OCI-LY1 (cell line): Measurements from ENCODE around the gene EVI2A.
A peak's percentile ranks its signal among the peaks of the same experiment; 100 is the strongest.

Experiments used
- H2AFZ ChIP-seq: fragments of 200-600 bp; sonication (generic), shearing (Covaris generic); 2 replicates; pipeline ENCODE4 v1.6.0; 2014; ENCODE audit warnings: antibody characterized with exemption, mild to moderate bottlenecking, low read length
- H3F3A ChIP-seq: fragments of 200-600 bp; sonication (generic), shearing (Covaris generic); 2 replicates; pipeline ENCODE4 v1.6.0; 2014; ENCODE audit warnings: mild to moderate bottlenecking, antibody characterized with exemption, low read length, moderate library complexity; ENCODE audit not compliant: insufficient read depth
- H3K27ac ChIP-seq: fragments of 200-600 bp; sonication (generic); 2 replicates; pipeline ENCODE4 v1.5.1; 2014; ENCODE audit warnings: low read length, mixed run types, mild to moderate bottlenecking, low read depth; ENCODE audit not compliant: poor library complexity, severe bottlenecking
- H3K27me3 ChIP-seq: fragments of 200-600 bp; sonication (generic); 2 replicates; pipeline ENCODE4 v1.6.0; 2014; ENCODE audit warnings: antibody characterized with exemption, mild to moderate bottlenecking, low read length, moderate library complexity; ENCODE audit not compliant: insufficient read depth
- H3K36me3 ChIP-seq: fragments of 200-600 bp; sonication (generic); 2 replicates; pipeline ENCODE4 v1.6.1; 2014; ENCODE audit warnings: mild to moderate bottlenecking, antibody characterized with exemption, low read length, moderate library complexity, mixed read lengths; ENCODE audit not compliant: insufficient read depth
- H3K4me1 ChIP-seq: fragments of 200-600 bp; sonication (generic); 2 replicates; pipeline ENCODE4 v1.5.1; 2014; ENCODE audit warnings: mild to moderate bottlenecking, low read length, moderate library complexity; ENCODE audit not compliant: insufficient read depth, severe bottlenecking
- H3K4me2 ChIP-seq: fragments of 200-600 bp; sonication (generic), shearing (Covaris generic); 2 replicates; pipeline ENCODE4 v1.6.1; 2014; ENCODE audit warnings: low read length
- H3K4me3 ChIP-seq: fragments of 200-600 bp; sonication (generic); 2 replicates; pipeline ENCODE4 v1.5.1; 2014; ENCODE audit warnings: low read length, low read depth, mild to moderate bottlenecking, mixed read lengths; ENCODE audit not compliant: poor library complexity, severe bottlenecking
- H3K79me2 ChIP-seq: fragments of 200-600 bp; shearing (Covaris generic); 2 replicates; pipeline ENCODE4 v1.6.1; 2016; ENCODE audit warnings: mixed run types, low read length, mixed read lengths; ENCODE audit not compliant: insufficient read depth
- H3K9ac ChIP-seq: fragments of 200-600 bp; sonication (generic), shearing (Covaris generic); 2 replicates; pipeline ENCODE4 v1.6.1; 2014; ENCODE audit warnings: mild to moderate bottlenecking, low read length, mixed read lengths
- H3K9me2 ChIP-seq: fragments of 200-600 bp; sonication (generic), shearing (Covaris generic); 2 replicates; pipeline ENCODE4 v1.6.1; 2014; ENCODE audit warnings: low read depth, mild to moderate bottlenecking, low read length, mixed read lengths
- H3K9me3 ChIP-seq: fragments of 200-600 bp; shearing (Covaris generic); 2 replicates; pipeline ENCODE4 v1.6.1; 2014; ENCODE audit warnings: low read length, mixed read lengths
- H4K20me1 ChIP-seq: fragments of 200-600 bp; sonication (generic), shearing (Covaris generic); 2 replicates; pipeline ENCODE4 v1.6.0; 2016; ENCODE audit warnings: mild to moderate bottlenecking, low read length; ENCODE audit not compliant: insufficient read depth
- CTCF ChIP-seq: fragments of 200-600 bp; sonication (generic), shearing (Covaris generic); IDR thresholded peaks from 2 replicates; pipeline ENCODE4 v1.5.1; 2017; ENCODE audit warnings: mild to moderate bottlenecking, antibody characterized with exemption, low read length, moderate library complexity, mixed read lengths
- EZH2 ChIP-seq: fragments of 200-600 bp; sonication (generic), shearing (Covaris generic); IDR thresholded peaks from 2 replicates; pipeline ENCODE4 v1.8.0; 2017; ENCODE audit warnings: borderline replicate concordance, mixed run types, mild to moderate bottlenecking, antibody characterized with exemption, low read length, moderate library complexity, mixed read lengths

Gene EVI2A

GRCh38 chr17:31308372-31309334 lies 12.8 kb downstream of the EVI2A start:
- Histone ChIP-seq H3F3A (peaks cover 5% of the 10 kb centered on the region; the same call in 1 of the 2 replicates), H3K4me2 (peak overlapping the region; percentile 91), H3K27ac (peak overlapping the region; percentile 98), H2AFZ (no peak overlapping the region), H3K27me3 (no peaks in the 10 kb centered on the region), H3K9ac (peak overlapping the region; percentile 82), H4K20me1 (no peaks in the 10 kb centered on the region), H3K9me2 (no peaks in the 10 kb centered on the region), H3K79me2 (peaks cover 39% of the 10 kb centered on the region), H3K4me3 (peak overlapping the region; percentile 58), H3K9me3 (no peaks in the 10 kb centered on the region), H3K36me3 (peaks cover 42% of the 10 kb centered on the region), H3K4me1 (peaks cover 52% of the 10 kb centered on the region)
- TF ChIP-seq CTCF (no peak), EZH2 (no peak)

GRCh38 chr17:31307640-31308039 lies 13.8 kb downstream of the EVI2A start:
- no peaks in the 10 kb centered on the region for H3K9me2 ChIP-seq
- peaks cover 49% of the 10 kb centered on the region for H3K4me1 ChIP-seq
- no peak overlapping the region for H2AFZ ChIP-seq
- H3K79me2 ChIP-seq: peaks cover 34% of the 10 kb centered on the region
- H3K27ac ChIP-seq: peak overlapping the region; percentile 98
- no peaks in the 10 kb centered on the region for H3K9me3 ChIP-seq
- no peak for TF ChIP-seq EZH2
- TF ChIP-seq CTCF: no peak
- H3K4me3 ChIP-seq: peak overlapping the region; percentile 58
- peak overlapping the region; percentile 82; the same call in 1 of the 2 replicates for H3K9ac ChIP-seq
- no peaks in the 10 kb centered on the region for H3K27me3 ChIP-seq
- H3K4me2 ChIP-seq: peak overlapping the region; percentile 91; the same call in 1 of the 2 replicates
- peaks cover 5% of the 10 kb centered on the region; the same call in 1 of the 2 replicates for H3F3A ChIP-seq
- no peaks in the 10 kb centered on the region for H4K20me1 ChIP-seq
- peaks cover 52% of the 10 kb centered on the region for H3K36me3 ChIP-seq

GRCh38 chr17:31299624-31300023 lies 21.8 kb downstream of the EVI2A start:
- H3K9me2 ChIP-seq: no peaks in the 10 kb centered on the region
- H3K79me2 ChIP-seq: no peaks in the 10 kb centered on the region
- H3K27ac ChIP-seq: no peak overlapping the region
- H3F3A ChIP-seq: 0 out of 2 replicates have a peak, but pooled peaks cover 2% of the 10 kb centered on the region
- no peak overlapping the region for H3K9ac ChIP-seq
- no peaks in the 10 kb centered on the region for H3K4me1 ChIP-seq
- TF ChIP-seq CTCF: no peak
- TF ChIP-seq EZH2: no peak
- H2AFZ ChIP-seq: no peak overlapping the region
- H3K4me3 ChIP-seq: no peak overlapping the region
- H3K27me3 ChIP-seq: no peaks in the 10 kb centered on the region
- no peak overlapping the region for H3K4me2 ChIP-seq
- H4K20me1 ChIP-seq: no peaks in the 10 kb centered on the region
- no peaks in the 10 kb centered on the region for H3K9me3 ChIP-seq
- H3K36me3 ChIP-seq: peaks cover 21% of the 10 kb centered on the region
